ENCODE results near the gene CSHL1.
"Not testable (repeated sequence)": the region's sequence is repeated elsewhere in the genome, so short reads cannot be mapped to it uniquely, and the experiment has no call there.

CSHL1 gene

DNA sequence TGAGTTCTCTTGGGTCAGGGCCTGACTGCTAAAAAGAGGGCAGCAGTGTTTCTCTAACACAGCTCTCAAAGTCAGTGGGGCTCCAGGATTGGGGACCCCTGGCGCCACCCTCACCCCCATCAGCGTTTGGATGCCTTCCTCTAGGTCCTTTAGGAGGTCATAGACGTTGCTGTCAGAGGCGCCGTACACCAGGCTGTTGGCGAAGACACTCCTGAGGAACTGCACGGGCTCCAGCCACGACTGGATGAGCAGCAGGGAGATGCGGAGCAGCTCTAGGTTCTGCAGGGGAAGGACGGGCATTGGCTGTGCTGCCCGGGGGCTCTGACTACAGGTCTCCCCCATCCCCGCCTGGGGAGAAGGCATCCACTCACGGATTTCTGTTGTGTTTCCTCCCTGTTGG, 6.6 kb upstream of the CSHL1 start:
- no peak for DNase-seq

DNA sequence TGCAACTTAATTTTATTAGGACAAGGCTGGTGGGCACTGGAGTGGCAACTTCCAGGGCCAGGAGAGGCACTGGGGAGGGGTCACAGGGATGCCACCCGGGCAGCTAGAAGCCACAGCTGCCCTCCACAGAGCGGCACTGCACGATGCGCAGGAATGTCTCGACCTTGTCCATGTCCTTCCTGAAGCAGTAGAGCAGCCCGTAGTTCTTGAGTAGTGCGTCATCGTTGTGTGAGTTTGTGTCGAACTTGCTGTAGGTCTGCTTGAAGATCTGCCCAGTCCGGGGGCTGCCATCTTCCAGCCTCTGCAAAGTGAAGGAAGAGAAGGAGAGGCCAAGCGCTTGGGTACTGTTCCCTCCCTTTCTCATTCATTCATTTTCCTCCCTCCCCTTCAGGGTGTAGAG, 6.1 kb upstream of the CSHL1 start:
- not testable (repeated sequence) for DNase-seq

DNA sequence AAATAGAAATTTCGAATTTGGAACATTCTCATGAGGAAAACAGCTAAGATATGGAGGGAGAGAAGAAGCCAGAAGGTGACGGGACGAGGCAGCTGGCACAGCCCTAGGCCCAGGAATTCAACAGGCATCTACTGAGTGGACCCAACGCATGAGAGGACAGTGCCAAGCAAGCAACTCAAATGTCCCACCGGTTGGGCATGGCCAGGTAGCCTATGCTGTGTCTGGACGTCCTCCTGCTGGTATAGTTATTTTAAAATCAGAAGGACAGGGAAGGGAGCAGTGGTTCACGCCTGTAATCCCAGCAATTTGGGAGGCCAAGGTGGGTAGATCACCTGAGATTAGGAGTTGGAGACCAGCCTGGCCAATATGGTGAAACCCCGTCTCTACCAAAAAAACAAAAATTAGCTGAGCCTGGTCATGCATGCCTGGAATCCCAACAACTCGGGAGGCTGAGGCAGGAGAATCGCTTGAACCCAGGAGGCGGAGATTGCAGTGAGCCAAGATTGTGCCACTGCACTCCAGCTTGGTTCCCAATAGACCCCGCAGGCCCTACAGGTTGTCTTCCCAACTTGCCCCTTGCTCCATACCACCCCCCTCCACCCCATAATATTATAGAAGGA, 5.6 kb upstream of the CSHL1 start:
- DNase-seq, result no peak

DNA sequence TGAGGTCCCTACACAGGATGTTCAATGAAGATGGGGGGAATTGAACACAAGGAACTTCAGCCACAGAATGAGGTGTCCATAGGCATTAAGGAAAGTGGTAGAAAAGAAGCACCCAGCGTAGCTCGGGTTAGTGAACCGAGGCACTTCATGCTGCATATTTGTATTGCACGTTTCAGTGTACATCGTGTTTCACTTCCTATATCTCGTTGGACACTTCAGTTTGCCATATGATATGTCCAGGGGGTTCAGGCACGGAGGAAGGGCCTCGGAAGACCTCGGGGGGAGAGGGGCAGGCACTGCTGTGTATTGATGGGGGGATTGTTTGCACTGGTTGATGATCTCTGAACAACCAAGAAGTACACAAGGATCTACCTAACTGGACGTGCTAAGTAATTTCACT, 4.7 kb upstream of the CSHL1 start:
- DNase-seq, result not testable (repeated sequence)

DNA sequence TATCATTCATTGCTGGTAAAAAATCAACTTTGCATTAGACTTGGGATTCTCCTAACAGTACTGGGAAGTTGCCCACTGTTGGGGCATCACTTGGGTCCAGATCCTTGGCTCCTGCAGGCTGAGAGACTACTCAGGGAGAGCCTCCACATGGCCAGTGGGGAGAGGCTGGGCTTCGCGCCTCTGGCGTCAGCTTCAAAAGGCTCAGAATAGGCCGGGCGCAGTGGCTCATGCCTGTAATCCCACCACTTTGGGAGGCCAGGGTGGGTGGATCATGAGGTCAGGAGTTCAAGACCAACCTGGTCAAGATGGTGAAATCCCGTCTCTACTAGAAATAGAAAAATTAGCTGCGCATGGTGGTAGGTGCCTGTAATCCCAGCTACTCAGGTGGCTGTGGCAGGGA, 3.4 kb upstream of the CSHL1 start:
- DNase-seq, result no peak

DNA sequence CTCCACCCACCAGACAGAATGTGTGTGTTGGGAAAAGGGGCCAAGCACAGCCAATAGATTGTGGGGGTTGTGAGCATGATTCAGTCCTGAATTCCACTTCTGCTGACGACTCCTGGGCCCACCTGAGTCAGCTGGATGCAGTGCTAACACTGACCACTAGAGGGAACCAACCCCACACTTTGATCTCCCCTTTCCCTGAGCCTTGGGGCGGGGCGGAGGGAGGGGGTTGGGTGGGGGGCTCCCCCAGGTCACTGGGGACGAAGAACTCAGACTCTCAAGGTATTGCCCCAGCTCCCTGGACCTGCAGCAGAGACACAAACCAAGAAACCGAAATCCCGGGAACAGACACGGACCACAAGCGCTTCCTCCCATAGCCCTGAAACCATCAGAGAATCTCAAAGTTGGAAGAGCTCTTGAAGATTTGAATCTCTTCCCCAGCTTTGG, 621 bp upstream of the CSHL1 start:
- peak; percentile 66 for DNase-seq

DNA sequence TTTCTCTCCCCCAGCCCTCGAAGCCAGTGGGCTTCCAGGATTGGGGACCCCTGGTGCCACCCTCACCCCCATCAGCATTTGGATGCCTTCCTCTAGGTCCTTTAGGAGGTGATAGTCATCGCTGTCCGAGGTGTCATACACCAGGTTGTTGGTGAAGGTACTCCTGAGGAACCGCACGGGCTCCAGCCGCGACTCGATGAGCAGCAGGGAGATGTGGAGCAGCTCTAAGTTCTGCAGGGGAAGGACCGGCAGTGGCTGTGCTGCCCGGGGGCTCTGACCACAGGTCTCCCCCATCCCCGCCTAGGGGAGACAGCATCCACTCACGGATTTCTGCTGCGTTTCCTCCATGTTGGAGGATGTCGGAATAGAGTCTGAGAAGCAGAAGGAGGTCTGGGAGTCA, 962 bp downstream of the CSHL1 start:
- no peak for DNase-seq

DNA sequence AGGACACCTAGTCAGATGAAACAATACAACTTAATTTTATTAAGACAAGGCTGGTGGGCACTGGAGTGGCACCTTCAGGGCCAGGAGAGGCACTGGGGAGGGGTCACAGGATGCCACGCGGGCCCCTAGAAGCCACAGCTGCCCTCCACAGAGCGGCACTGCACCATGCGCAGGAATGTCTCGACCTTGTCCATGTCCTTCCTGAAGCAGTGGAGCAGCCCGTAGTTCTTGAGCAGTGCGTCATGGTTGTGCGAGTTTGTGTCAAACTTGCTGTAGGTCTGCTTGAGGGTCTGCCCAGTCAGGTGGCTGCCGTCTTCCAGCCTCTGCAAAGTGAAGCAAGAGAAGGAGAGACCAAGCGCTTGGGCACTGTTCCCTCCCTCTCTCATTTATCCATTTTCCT, 1.5 kb downstream of the CSHL1 start:
- DNase-seq, result not testable (repeated sequence)

DNA sequence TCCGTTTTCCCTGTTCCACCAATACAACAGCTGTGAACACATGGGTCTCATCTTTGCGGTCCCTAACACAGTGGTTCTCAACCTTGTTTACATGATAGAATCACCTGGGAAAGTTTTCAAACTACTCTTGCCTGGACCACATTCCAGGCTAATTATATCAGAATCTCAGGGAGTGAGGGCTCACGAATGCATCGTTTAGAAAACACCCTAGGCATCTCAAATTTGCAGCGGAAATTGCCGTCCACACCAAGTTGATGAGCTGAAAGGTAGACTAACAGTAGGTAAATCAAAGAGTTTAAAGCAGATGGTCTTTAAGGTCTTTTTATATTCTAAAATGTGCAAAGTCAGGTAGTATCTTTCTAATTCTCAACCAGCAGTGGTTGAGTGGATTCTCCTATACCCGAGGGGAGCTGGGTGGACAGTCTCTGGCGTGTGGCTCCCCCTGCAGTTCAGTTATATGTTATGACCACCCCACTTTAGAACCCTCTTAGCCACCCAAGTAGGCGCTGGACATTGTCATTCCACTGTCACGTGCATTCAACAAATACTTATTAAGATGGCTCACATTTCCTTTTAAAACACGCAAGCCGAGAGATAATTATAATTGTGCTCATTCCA, 3.8 kb downstream of the CSHL1 start:
- not testable (repeated sequence) for DNase-seq

DNA sequence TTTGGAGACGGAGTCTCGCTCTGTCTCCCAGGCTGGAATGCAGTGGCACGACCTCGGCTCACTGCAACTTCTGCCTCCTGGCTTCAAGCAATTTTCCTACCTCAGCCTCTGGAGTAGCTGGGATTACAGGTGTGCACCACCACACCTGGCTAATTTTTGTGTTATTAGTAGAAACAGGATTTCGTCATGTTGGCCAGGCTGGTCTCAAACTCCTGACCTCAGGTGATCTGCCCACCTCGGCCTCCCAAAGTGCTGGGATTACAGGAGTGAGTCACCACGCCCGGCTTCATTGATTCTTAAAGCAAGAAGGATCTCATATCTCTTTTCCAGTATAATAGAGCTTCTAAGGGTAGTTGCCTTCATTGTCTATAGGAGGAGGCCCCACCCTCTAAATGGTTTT, 6.3 kb downstream of the CSHL1 start:
- not testable (repeated sequence) for DNase-seq

DNA sequence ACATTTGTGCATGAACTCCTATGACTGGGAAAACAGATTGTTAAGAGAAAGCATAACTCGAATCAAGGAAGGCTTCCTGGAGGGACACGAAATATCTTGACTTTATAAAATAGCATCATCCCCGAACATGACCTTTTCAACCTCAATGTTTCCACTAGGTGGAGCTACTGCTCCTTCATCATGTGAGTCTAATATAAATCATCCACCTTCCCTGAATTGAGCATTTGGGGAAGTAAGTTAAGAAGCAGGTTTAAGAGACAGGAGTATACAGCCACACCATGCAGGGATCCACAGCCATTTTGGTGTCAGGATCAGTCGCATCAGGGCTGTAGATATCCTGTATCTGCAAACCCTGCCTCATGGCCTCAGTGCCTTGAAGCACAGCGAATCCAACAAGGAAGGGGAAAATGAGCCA, 7.3 kb downstream of the CSHL1 start:
- DNase-seq, result not testable (repeated sequence)

DNA sequence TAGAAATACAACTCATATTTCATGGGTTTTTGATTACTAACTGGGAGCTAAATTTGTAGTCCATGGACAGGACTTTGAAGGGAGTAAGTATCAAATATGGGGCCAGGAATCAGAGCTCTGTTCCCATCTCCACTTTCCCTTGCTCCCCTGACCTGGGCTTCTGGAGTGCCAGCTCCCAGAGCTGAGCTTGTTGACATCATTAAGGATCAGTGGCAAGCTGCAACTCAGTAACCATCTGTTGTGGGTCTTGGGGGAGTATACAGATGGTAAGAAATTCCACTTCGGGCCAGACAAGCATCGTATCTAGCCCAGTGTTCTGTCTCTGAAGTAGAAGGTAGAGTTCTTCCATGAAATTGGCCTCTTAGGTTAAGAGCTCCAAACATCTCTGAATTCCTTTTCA, 9.1 kb downstream of the CSHL1 start:
- not testable (repeated sequence) for DNase-seq

DNA sequence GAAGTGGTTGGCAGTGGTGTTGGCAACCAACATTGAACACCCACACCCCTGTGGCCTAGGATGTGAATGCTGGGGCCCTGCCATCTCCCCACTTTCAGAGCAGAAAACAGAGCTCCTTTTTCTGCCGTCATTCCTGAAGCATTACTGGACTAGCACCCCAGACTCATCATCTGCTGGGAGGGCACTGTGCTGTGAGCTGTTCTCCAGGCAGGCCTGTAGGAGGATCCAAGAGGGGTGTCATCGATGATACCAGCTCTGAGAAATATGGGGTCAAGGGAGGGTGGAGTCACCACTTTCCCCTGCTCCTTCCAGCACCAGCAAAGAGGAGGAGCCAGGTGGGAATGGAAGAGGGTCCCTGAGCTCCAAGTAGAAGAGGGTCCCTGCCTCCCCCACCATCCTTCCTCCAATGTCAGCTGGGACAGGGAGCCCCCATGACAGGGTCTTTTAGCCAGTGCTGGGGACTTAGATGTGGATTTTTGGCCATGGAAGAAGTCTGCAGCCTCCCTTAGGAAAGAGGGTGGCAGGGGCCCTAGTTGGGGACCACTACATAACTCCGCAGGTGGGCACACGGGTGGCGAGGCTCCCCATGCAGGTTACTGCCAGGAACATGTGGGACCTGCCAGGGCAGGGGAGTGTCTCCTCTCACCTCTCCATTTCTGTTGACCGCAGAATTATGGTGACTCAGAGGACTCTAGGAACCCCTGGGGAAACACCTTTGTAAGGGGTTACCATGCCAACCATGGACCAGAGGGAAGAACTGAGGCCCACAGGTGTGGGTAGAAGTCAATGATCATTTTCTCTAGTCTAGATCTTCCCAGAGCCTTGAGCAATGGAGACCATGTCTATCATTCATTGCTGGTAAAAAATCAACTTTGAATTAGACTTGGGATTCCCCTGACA, 11.9 kb downstream of the CSHL1 start:
- DNase-seq, result not testable (repeated sequence)

DNA sequence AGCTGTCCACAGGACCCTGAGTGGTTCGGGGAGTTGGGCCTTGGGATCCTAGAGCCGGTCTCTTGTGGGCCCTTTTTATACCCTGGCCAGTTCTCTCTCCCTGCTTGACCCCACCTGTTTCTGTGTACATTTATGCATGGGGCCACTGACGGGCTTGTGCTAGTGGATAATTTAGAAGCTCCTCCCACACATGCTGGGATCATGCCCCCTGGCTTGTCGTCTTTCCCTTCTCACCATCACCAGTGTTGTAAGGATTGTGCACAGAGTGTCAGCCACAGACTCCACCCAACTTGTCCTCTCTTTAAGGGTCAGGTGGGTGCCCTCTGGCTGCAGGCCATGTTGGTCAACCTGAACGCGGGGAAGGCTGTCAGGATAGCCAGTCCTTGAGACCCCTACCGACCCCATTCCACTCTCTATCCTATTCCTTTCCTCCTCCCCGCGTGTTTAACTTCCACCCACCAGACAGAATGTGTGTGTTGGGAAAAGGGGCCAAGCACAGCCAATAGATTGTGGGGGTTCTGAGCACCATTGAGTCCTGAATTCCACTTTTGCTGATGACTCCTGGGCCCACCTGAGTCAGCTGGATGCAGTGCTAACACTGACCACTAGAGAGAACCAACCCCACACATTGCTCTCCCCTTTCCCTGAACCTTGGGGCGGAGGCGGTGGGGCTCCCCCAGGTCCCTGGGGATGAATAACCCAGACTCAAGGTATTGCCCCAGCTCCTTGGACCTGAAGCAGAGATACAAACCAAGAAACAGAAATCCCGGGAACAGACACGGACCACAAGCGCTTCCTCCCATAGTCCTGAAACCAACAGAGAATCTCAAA, 14.3 kb downstream of the CSHL1 start, which contains the start of gene CSH1:
Gene CSH1 (minus strand): TSS at position 51 of the 831 bp plus-strand sequence. CDS start 63 bp downstream, outside the sequence.
- DNase-seq, result not testable (repeated sequence)

DNA sequence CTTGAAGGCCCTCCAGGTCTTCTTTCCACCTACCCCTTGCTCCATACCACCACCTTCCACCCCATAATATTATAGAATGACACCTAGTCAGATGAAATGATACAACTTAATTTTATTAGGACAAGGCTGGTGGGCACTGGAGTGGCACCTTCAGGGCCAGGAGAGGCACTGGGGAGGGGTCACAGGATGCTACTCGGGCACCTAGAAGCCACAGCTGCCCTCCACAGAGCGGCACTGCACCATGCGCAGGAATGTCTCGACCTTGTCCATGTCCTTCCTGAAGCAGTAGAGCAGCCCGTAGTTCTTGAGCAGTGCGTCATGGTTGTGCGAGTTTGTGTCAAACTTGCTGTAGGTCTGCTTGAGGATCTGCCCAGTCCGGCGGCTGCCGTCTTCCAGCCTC, 16.2 kb downstream of the CSHL1 start:
- DNase-seq, result not testable (repeated sequence)

DNA sequence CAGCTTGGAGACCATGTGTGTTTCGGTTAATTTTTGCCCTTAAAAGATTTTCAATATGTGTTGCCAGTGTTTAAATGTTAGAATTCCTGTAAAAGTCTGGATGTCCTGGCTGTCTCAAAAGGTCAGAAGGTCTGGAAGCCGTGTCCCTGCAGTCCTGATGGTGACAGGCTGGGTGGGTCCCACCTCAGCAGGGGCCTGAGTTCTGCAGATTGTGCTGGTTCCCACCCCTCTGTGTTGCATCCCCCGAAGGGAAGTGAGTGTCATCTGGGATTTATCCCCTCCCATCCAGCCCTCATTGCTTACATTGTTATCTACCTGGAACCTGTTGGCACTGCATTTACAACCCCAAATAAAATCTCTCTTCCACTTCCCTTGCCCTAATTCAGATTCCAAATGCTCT, 17.0 kb downstream of the CSHL1 start:
- not testable (repeated sequence) for DNase-seq

DNA sequence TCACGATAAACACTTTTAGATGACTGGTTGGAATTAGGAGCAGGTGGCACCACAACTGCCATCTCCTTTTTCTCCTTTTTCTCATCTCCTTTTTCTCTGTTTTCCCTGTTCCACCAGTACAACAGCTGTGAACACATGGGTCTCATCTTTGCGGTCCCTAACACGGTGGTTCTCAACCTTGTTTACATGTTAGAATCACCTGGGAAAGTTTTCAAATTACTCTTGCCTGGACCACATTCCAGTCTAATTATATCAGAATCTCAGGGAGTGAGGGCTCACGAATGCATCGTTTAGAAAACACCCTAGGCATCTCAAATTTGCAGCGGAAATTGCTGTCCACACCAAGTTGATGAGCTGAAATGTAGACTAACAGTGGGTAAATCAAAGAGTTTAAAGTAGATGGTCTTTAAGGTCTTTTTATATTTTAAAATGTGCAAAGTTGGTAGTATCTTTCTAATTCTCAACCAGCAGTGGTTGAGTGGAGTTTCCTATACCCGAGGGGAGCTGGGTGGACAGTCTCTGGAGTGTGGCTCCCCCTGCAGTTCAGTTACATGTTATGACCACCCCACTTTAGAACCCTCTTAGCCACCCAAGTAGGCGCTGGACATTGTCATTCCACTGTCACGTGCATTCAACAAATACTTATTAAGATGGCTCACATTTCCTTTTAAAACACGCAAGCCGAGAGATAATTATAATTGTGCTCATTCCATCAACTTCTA, 18.6 kb downstream of the CSHL1 start:
- DNase-seq, result not testable (repeated sequence)

DNA sequence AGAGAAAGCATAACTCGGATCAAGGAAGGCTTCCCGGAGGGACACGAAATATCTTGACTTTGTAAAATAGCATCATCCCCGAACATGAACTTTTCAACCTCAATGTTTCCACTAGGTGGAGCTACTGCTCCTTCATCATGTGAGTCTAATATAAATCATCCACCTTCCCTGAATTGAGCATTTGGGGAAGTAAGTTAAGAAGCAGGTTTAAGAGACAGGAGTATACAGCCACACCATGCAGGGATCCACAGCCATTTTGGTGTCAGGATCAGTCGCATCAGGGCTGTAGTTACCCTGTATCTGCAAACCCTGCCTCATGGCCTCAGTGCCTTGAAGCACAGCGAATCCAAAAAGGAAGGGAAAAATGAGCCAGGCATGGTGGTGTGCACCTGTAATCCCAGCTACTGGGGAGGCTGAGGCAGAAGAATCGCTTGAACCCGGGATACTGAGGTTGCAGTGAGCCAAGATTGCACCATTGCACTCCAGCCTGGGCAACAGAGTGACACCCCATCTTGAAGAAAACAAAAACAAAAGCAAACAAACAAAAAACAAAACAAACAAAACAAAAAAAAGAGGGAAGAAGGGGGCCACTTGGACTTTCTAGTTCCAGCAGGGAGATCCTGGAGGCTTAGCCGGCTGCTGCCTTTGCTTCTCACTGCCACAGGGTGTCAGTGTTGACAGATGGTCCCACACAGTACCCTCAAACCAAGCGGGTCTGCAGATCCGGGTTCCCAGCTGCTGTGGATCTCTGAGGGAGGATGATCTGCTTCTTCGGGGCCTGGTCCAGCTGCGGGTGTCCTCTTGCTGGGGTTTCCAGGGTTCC, 21.8 kb downstream of the CSHL1 start:
- peak; percentile 41 for DNase-seq

DNA sequence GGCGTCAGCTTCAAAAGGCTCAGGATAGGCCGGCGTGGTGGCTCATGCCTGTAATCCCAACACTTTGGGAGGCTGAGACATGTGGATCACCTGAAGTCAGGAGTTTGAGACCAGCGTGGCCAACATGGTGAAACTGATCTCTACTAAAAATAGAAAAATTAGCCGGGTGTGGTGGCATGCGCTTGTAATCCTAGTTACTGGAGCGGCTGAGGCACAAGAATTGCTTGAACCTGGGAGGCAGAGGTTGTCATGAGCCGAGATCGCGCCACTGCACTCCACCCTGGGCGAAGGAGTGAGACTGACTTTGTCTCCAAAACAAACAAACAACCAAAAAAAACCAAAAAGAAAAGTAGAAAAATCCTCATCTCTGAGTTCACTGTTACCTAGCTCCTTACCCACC, 25.9 kb downstream of the CSHL1 start:
- DNase-seq, result not testable (repeated sequence)

DNA sequence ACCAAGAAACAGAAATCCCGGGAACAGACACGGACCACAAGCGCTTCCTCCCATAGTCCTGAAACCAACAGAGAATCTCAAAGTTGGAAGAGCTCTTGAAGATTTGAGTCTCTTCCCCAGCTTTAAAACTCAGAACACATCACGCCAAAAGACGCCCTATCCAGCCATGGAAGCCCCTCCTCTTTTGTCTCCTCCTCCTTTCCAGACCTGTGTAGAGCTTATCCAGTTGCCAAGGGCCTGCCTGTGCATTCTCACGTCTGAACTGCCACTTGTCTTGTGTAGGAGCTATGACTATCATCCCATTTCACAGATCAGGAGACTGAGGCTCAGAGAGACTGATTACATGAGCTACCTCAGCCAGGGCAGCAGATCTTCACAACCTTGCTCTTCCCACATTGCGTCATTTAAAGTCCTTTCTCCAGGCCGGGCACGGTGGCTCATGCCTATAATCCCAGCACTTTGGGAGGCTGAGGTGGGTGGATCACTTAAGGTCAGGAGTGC, 28.4 kb downstream of the CSHL1 start:
- not testable (repeated sequence) for DNase-seq
